IMR-90 (cell line): ENCODE data around the gene CNGB1. TPM values are rescaled to one million over a fixed set of nuclear protein-coding genes. Genes with fewer than 3 reads are reported as not detected.

Experiments used
- ATAC-seq: fragments of 200-7000 bp; cut with Tn5 transposase; 2 replicates; pipeline ENCODE4 v1.9.1; 2020; ENCODE audit warnings: low read depth, mild to moderate bottlenecking, moderate library complexity
- BruUV-seq: library from RNA; stranded (reverse); fragments of 400-500 nt; replicated peaks from 2 replicates; lab custom pipeline; 2021; lab: Mats Ljungman, UMichigan
- CTCF ChIA-PET: fragments of 300-600 bp; formaldehyde crosslinking; extraction: SDS; loops from one replicate; lab custom pipeline; 2021; ENCODE audit warnings: antibody characterized with exemption; lab: Yijun Ruan, JAX
- POLR2A ChIA-PET: fragments of 300-600 bp; sonication (Branson Sonifier 250); formaldehyde crosslinking; loops from one replicate; lab custom pipeline; 2022; ENCODE audit warnings: antibody characterized with exemption; ENCODE audit not compliant: unreplicated experiment; lab: Charles Lee
- DNase-seq: peaks from one replicate; pipeline ENCODE4 v3.0.0; 2013
- H2AFZ ChIP-seq: replicated peaks from 2 replicates; pipeline ENCODE3; 2013; ENCODE audit warnings: low read length, mild to moderate bottlenecking; ENCODE audit not compliant: poor library complexity
- H2AK5ac ChIP-seq: 2 replicates; pipeline ENCODE4 v1.6.1; 2013; ENCODE audit warnings: low read depth, low read length, inconsistent platforms
- H2AK9ac ChIP-seq: replicated peaks from 2 replicates; pipeline ENCODE3; 2013; ENCODE audit warnings: mild to moderate bottlenecking, low read depth, low read length, moderate library complexity; ENCODE audit not compliant: poor library complexity
- H2BK120ac ChIP-seq: 2 replicates; pipeline ENCODE4 v1.6.1; 2013; ENCODE audit warnings: low read depth, low read length, inconsistent platforms
- H2BK15ac ChIP-seq: 3 replicates; pipeline ENCODE4 v1.6.1; 2013; ENCODE audit warnings: low read depth, low read length, inconsistent platforms
- H2BK20ac ChIP-seq: 2 replicates; pipeline ENCODE4 v1.6.1; 2013; ENCODE audit warnings: low read depth, mild to moderate bottlenecking, inconsistent platforms, low read length, moderate library complexity
- H2BK5ac ChIP-seq: 2 replicates; pipeline ENCODE4 v1.6.1; 2013; ENCODE audit warnings: mild to moderate bottlenecking, low read depth, low read length, inconsistent platforms; ENCODE audit not compliant: poor library complexity, severe bottlenecking
- H3K14ac ChIP-seq: replicated peaks from 2 replicates; pipeline ENCODE4 v1.6.1; 2013; ENCODE audit warnings: low read depth, low read length, inconsistent platforms
- H3K18ac ChIP-seq: 2 replicates; pipeline ENCODE4 v1.6.1; 2013; ENCODE audit warnings: low read depth, low read length, control low read depth
- H3K23ac ChIP-seq: 2 replicates; pipeline ENCODE4 v1.6.1; 2013; ENCODE audit warnings: low read depth, low read length, inconsistent platforms
- H3K27ac ChIP-seq: 2 replicates; pipeline ENCODE4 v1.5.1; 2013; ENCODE audit warnings: mild to moderate bottlenecking, control low read depth, low read length; ENCODE audit not compliant: insufficient read depth
- H3K27me3 ChIP-seq: 2 replicates; pipeline ENCODE4 v1.6.1; 2013; ENCODE audit warnings: low read length; ENCODE audit not compliant: control insufficient read depth, insufficient read depth
- H3K36me3 ChIP-seq: 2 replicates; pipeline ENCODE4 v1.6.1; 2013; ENCODE audit warnings: low read length, mixed read lengths; ENCODE audit not compliant: control insufficient read depth, insufficient read depth
- H3K4ac ChIP-seq: 2 replicates; pipeline ENCODE4 v1.6.1; 2013; ENCODE audit warnings: low read depth, low read length, inconsistent platforms
- H3K4me1 ChIP-seq: 2 replicates; pipeline ENCODE4 v1.6.1; 2013; ENCODE audit warnings: low read length, mixed read lengths; ENCODE audit not compliant: control insufficient read depth, insufficient read depth
- H3K4me2 ChIP-seq: 2 replicates; pipeline ENCODE4 v1.6.1; 2013; ENCODE audit warnings: low read depth, mild to moderate bottlenecking, control low read depth, low read length, moderate library complexity
- H3K4me3 ChIP-seq: 2 replicates; pipeline ENCODE4 v1.5.1; 2013; ENCODE audit warnings: low read depth, mild to moderate bottlenecking, control low read depth, low read length, moderate library complexity; ENCODE audit not compliant: insufficient read depth
- H3K56ac ChIP-seq: 2 replicates; pipeline ENCODE4 v1.6.1; 2013; ENCODE audit warnings: low read length, inconsistent platforms; ENCODE audit not compliant: insufficient read depth; ENCODE audit errors: extremely low read depth
- H3K79me1 ChIP-seq, 2 experiments: 2 replicates each; pipeline ENCODE4 v1.6.1; 2013; ENCODE audit warnings: low read length in 2 of 2, inconsistent platforms in 1 of 2, low read depth in 1 of 2
- H3K9ac ChIP-seq: 2 replicates; pipeline ENCODE4 v1.6.1; 2013; ENCODE audit warnings: low read depth, low read length, control low read depth
- H3K9me1 ChIP-seq: 2 replicates; pipeline ENCODE4 v1.6.1; 2013; ENCODE audit warnings: low read length, inconsistent platforms; ENCODE audit not compliant: insufficient read depth
- H3K9me3 ChIP-seq: 2 replicates; pipeline ENCODE4 v1.6.1; 2013; ENCODE audit warnings: low read length; ENCODE audit not compliant: control insufficient read depth, insufficient read depth
- H4K20me1 ChIP-seq: 2 replicates; pipeline ENCODE4 v1.6.1; 2013; ENCODE audit warnings: low read length, inconsistent platforms; ENCODE audit not compliant: insufficient read depth
- H4K5ac ChIP-seq: 2 replicates; pipeline ENCODE4 v1.6.1; 2013; ENCODE audit warnings: mild to moderate bottlenecking, low read depth, low read length, control low read depth
- H4K8ac ChIP-seq, 2 experiments: 2 replicates each; pipeline ENCODE4 v1.6.1; 2013; ENCODE audit warnings: low read depth in 2 of 2, low read length in 2 of 2, control low read depth in 1 of 2, inconsistent platforms in 1 of 2
- H4K91ac ChIP-seq: 2 replicates; pipeline ENCODE4 v1.6.1; 2013; ENCODE audit warnings: low read depth, low read length, inconsistent platforms; ENCODE audit not compliant: insufficient read depth
- BHLHE40 ChIP-seq: fragments of 150-350 bp; IDR thresholded peaks from 2 replicates; pipeline ENCODE4 v1.6.1; 2016; ENCODE audit warnings: mild to moderate bottlenecking, low read depth, low read length
- CEBPB ChIP-seq: IDR thresholded peaks from 2 replicates; pipeline ENCODE4 v1.6.1; 2012; ENCODE audit warnings: low read depth, low read length, improper control_type of control experiment
- ELK1 ChIP-seq: fragments of 150-350 bp; IDR thresholded peaks from 2 replicates; pipeline ENCODE4 v1.6.1; 2016; ENCODE audit warnings: low read depth, mild to moderate bottlenecking, low read length, moderate library complexity, borderline replicate concordance
- FOS ChIP-seq: fragments of 150-350 bp; IDR thresholded peaks from 2 replicates; pipeline ENCODE4 v1.6.1; 2016; ENCODE audit warnings: low read depth, low read length
- MAFK ChIP-seq: IDR thresholded peaks from 2 replicates; pipeline ENCODE4 v1.6.1; 2012; ENCODE audit warnings: low read depth, low read length, improper control_type of control experiment
- MAZ ChIP-seq: IDR thresholded peaks from 2 replicates; pipeline ENCODE4 v1.6.1; 2012; ENCODE audit warnings: low read depth, mild to moderate bottlenecking, low read length, improper control_type of control experiment, moderate library complexity, borderline replicate concordance
- MXI1 ChIP-seq: IDR thresholded peaks from 2 replicates; pipeline ENCODE4 v1.6.1; 2012; ENCODE audit warnings: low read depth, mild to moderate bottlenecking, low read length, moderate library complexity, borderline replicate concordance
- NFE2L2 ChIP-seq: fragments of 150-350 bp; IDR thresholded peaks from 2 replicates; pipeline ENCODE4 v1.6.1; 2016; ENCODE audit warnings: low read depth, mild to moderate bottlenecking, low read length
- POLR2A ChIP-seq: IDR thresholded peaks from 2 replicates; pipeline ENCODE4 v1.6.1; 2012; ENCODE audit warnings: mild to moderate bottlenecking, low read depth, low read length
- RAD21 ChIP-seq: IDR thresholded peaks from 2 replicates; pipeline ENCODE4 v1.6.1; 2012; ENCODE audit warnings: low read length, improper control_type of control experiment
- RFX5 ChIP-seq: IDR thresholded peaks from 2 replicates; pipeline ENCODE4 v1.8.0; 2012; ENCODE audit warnings: low read depth, mild to moderate bottlenecking, low read length, moderate library complexity
- SMC3 ChIP-seq: fragments of 150-350 bp; IDR thresholded peaks from 2 replicates; pipeline ENCODE4 v1.6.1; 2016; ENCODE audit warnings: low read depth, mild to moderate bottlenecking, antibody characterized with exemption, low read length, moderate library complexity
- USF2 ChIP-seq: fragments of 150-350 bp; IDR thresholded peaks from 2 replicates; pipeline ENCODE4 v1.6.1; 2017; ENCODE audit warnings: mild to moderate bottlenecking, antibody characterized with exemption, low read length, low read depth
- WGBS, 2 experiments: methylation state at CpG; one replicate each; pipeline versions ENCODE4 v1.1.5 to v1.1.7; 2013; ENCODE audit warnings: missing lambda C conversion rate in 2 of 2; ENCODE audit not compliant: insufficient read length in 1 of 2; ENCODE audit errors: extremely low coverage in 2 of 2; 5-methylcytosine and 5-hydroxymethylcytosine counted together
- dilution Hi-C: fragments of 300-500 bp; cut with HindIII; formaldehyde crosslinking; loops from one replicate; pipeline ENCODE4 v1.14.3; 2018; ENCODE audit warnings: low sequenced_read_pairs; ENCODE audit not compliant: unreplicated experiment
- in situ Hi-C: fragments of 300-500 bp; cut with MboI; formaldehyde crosslinking; loops from 3 replicates; pipeline ENCODE4 v1.14.3; 2019; ENCODE audit warnings: low sequenced_read_pairs, inconsistent platforms, mixed read lengths
- intact Hi-C: fragments of 100-400 bp; cut with micrococcal nuclease; formaldehyde crosslinking; loops from 2 replicates; pipeline ENCODE4 v1.10.0; 2022
- polyA plus RNA-seq, 3 experiments: library from polyadenylated mRNA; depleted of rRNA; stranded (reverse); fragments of >200 nt; gene quantifications; 2 replicates each; pipeline ENCODE4 v1.2.3, GENCODE V29; 2012; ENCODE audit warnings: low replicate concordance in 1 of 3
- total RNA-seq: library from RNA; depleted of rRNA; stranded (reverse); fragments of >200 nt; gene quantifications from 2 replicates; pipeline ENCODE4 v1.2.3, GENCODE V29; 2012
- TF ChIP-seq, protein P1 (sequence below): conservative IDR thresholded peaks from 2 replicates; pipeline ENCODE4 v1.5.1; 2012; ENCODE audit warnings: mild to moderate bottlenecking, low read depth, low read length, improper control_type of control experiment

The CNGB1 gene
- total and polyA plus RNA-seq, 2 of the 4 experiments (the other 2 are of a cell fraction): not detected

- Histone ChIP-seq H4K5ac (no peak overlapping the region), H3K4me3 (no peak overlapping the region), H4K20me1 (no peaks in the 10 kb centered on the region), H2BK15ac (no peak overlapping the region), H3K36me3 (no peaks in the 10 kb centered on the region), H3K56ac (no peak overlapping the region), H3K14ac (peak overlapping the region; percentile 49; the same call in 1 of the 2 replicates), H2AFZ (peak overlapping the region; percentile 35), H3K9me3 (no peaks in the 10 kb centered on the region), H3K23ac (no peak overlapping the region), H3K4ac (no peak overlapping the region), H3K27me3 (no peaks in the 10 kb centered on the region), H3K4me2 (peak overlapping the region; percentile 61; the same call in 1 of the 2 replicates), H2AK9ac (no peak overlapping the region), H2BK5ac (no peak overlapping the region), H4K91ac (peak overlapping the region; percentile 11; the same call in 1 of the 2 replicates), H2BK20ac (no peak overlapping the region; the same call in 1 of the 2 replicates), H3K9ac (no peak overlapping the region), H3K27ac (no peak overlapping the region), H2BK120ac (no peak overlapping the region), H3K4me1 (peaks cover 4% of the 10 kb centered on the region), H3K9me1 (no peaks in the 10 kb centered on the region), H4K8ac (0 out of 4 replicates have a peak overlapping the region, but pooled peaks of 1 of the 2 experiments have one; percentile 52), H3K18ac (no peak overlapping the region), H2AK5ac (no peak overlapping the region), H3K79me1 (no peaks in the 10 kb centered on the region)
- WGBS, 2 experiments: 59% methylated on average over 5 of the region's 9 CpGs; no CpG with 5 or more reads in 1 of the 2 experiments
- DNase-seq (no peak), ATAC-seq (no peak)
- in situ Hi-C loops (loop anchor here (10.0 kb wide), 2 partner anchors 108 to 278 kb away; no protein-coding TSS in a partner anchor), dilution Hi-C loops (no loop called here), intact Hi-C loops (loop anchor here (1.0 to 10.0 kb wide), 3 partner anchors 62 to 268 kb away; no protein-coding TSS in a partner anchor)
- CTCF ChIA-PET: interaction anchor here (0.7 to 1.9 kb wide), 12 partner anchors 14 to 106 kb away, joined by 3 to 12 read pairs (median 5); no protein-coding TSS in a partner anchor
- BruUV-seq: no TSS peak
- POLR2A ChIA-PET: no interaction called here
- TF ChIP-seq, protein P1, sequence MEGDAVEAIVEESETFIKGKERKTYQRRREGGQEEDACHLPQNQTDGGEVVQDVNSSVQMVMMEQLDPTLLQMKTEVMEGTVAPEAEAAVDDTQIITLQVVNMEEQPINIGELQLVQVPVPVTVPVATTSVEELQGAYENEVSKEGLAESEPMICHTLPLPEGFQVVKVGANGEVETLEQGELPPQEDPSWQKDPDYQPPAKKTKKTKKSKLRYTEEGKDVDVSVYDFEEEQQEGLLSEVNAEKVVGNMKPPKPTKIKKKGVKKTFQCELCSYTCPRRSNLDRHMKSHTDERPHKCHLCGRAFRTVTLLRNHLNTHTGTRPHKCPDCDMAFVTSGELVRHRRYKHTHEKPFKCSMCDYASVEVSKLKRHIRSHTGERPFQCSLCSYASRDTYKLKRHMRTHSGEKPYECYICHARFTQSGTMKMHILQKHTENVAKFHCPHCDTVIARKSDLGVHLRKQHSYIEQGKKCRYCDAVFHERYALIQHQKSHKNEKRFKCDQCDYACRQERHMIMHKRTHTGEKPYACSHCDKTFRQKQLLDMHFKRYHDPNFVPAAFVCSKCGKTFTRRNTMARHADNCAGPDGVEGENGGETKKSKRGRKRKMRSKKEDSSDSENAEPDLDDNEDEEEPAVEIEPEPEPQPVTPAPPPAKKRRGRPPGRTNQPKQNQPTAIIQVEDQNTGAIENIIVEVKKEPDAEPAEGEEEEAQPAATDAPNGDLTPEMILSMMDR: no peak
- TF ChIP-seq CEBPB (no peak), POLR2A (no peak), RAD21 (no peak), USF2 (no peak), ELK1 (no peak), MAFK (no peak), MXI1 (no peak), BHLHE40 (no peak), FOS (no peak), SMC3 (no peak), RFX5 (no peak), NFE2L2 (no peak), MAZ (no peak)
These were observed 108.1 kb downstream of the CNGB1 start for GRCh38 chr16:57862698-57863433.
